HG03565 (cell line): ENCODE data around the gene SULT6B1.

Experiments
- ATAC-seq: cut with Tn5 transposase; IDR thresholded peaks from one replicate; pipeline ENCODE4 v1.9.1; 2021; ENCODE audit warnings: mild to moderate bottlenecking, moderate library complexity; ENCODE audit not compliant: unreplicated experiment

Gene SULT6B1

GRCh38 chr2:37153224-37153623 is 35.2 kb downstream of the SULT6B1 start:
- no peak for ATAC-seq

GRCh38 chr2:37149626-37150322 is 38.7 kb downstream of the SULT6B1 start:
- ATAC-seq: no peak

- no peak for ATAC-seq
Measured at GRCh38 chr2:37148325-37148724, 40.1 kb downstream of the SULT6B1 start.

GRCh38 chr2:37146062-37146461 is 42.4 kb downstream of the SULT6B1 start:
- no peak for ATAC-seq

GRCh38 chr2:37143974-37144373 is 44.5 kb downstream of the SULT6B1 start:
- no peak for ATAC-seq

- no peak for ATAC-seq
Measured at GRCh38 chr2:37142546-37142945, 45.9 kb downstream of the SULT6B1 start.

- no peak for ATAC-seq
Measured at GRCh38 chr2:37132914-37133313, 55.6 kb downstream of the SULT6B1 start.

GRCh38 chr2:37125416-37125815 is 63.1 kb downstream of the SULT6B1 start:
- no peak for ATAC-seq

- ATAC-seq: no peak
Measured at GRCh38 chr2:37119157-37119556, 69.3 kb downstream of the SULT6B1 start.
